Stimulated activated naive B cell treated with anti-CD40 and anti-IgM and Interleukin-4, amounts not matched to agents 10 μg/mL and 1 μg/mL and 100 μg/mL, for 72 hours (primary cell): ENCODE results near the gene SEC14L6.
A peak's percentile ranks its signal among the peaks of the same experiment; 100 is the strongest.
"Not testable (repeated sequence)": the region's sequence is repeated elsewhere in the genome, so short reads cannot be mapped to it uniquely, and the experiment has no call there.

Experiments used
- ATAC-seq, 2 donors: fragments of 150-1000 bp; cut with Tn5 transposase; replicated peaks; 2 replicates each; pipeline ENCODE4 v1.10.0; 2021; ENCODE audit warnings: moderate library complexity in 1 of 2
- DNase-seq: peaks from one replicate; pipeline ENCODE4 v3.0.0; 2021
- H3K27ac Mint-ChIP-seq: one replicate; pipeline ENCODE4 v1.8.0; 2022; ENCODE audit warnings: mild to moderate bottlenecking, mixed read lengths
- H3K27me3 Mint-ChIP-seq, 2 donors: one replicate each; pipeline ENCODE4 v1.8.0; 2022; ENCODE audit warnings: mixed read lengths in 2 of 2
- H3K36me3 Mint-ChIP-seq, 2 donors: one replicate each; pipeline ENCODE4 v1.8.0; 2022; ENCODE audit warnings: mixed read lengths in 2 of 2, mild to moderate bottlenecking in 1 of 2
- H3K4me1 Mint-ChIP-seq, 2 donors: one replicate each; pipeline ENCODE4 v1.8.0; 2022; ENCODE audit warnings: mixed read lengths in 2 of 2, mild to moderate bottlenecking in 1 of 2
- H3K4me3 Mint-ChIP-seq, 2 donors: one replicate each; pipeline ENCODE4 v1.8.0; 2022; ENCODE audit warnings: mild to moderate bottlenecking in 2 of 2, mixed read lengths in 2 of 2, moderate library complexity in 1 of 2
- H3K9me3 Mint-ChIP-seq, 2 donors: one replicate each; pipeline ENCODE4 v1.8.0; 2022; ENCODE audit warnings: mixed read lengths in 2 of 2, mild to moderate bottlenecking in 1 of 2

The SEC14L6 gene

GRCh38 chr22:30574095-30574981 lies 27.8 kb upstream of the SEC14L6 start, which contains the start of gene GAL3ST1:
GAL3ST1 (minus strand) TSS chr22:30574665; CDS start chr22:30557392, 17,273 bp downstream.
- ATAC-seq (peak in 1 of 2 donors; percentile 18), DNase-seq (no peak)
- Mint-ChIP-seq H3K27ac (no peak within 1 kb of the TSS), H3K27me3 (no peaks in the 10 kb centered on the region), H3K4me3 (no peak within 1 kb of the TSS), H3K9me3 (no peaks in the 10 kb centered on the region), H3K36me3 (peaks cover 32 to 43% of the 10 kb centered on the region in 2 donors), H3K4me1 (peaks cover 10 to 11% of the 10 kb centered on the region in 2 donors)

GRCh38 chr22:30573594-30574094 lies 27.1 kb upstream of the SEC14L6 start:
- Mint-ChIP-seq H3K4me3 (no peak overlapping the region), H3K27me3 (no peaks in the 10 kb centered on the region), H3K36me3 (peaks cover 26 to 36% of the 10 kb centered on the region in 2 donors), H3K9me3 (no peaks in the 10 kb centered on the region), H3K27ac (no peak overlapping the region), H3K4me1 (peaks cover 10 to 11% of the 10 kb centered on the region in 2 donors)
- DNase-seq: no peak
- no peak for ATAC-seq

GRCh38 chr22:30572840-30573593 lies 26.5 kb upstream of the SEC14L6 start:
- peaks cover 0 to 1% of the 10 kb centered on the region in 2 donors for H3K9me3 Mint-ChIP-seq
- no peak overlapping the region for H3K4me3 Mint-ChIP-seq
- peaks cover 25 to 32% of the 10 kb centered on the region in 2 donors for H3K36me3 Mint-ChIP-seq
- H3K4me1 Mint-ChIP-seq: peaks cover 10 to 11% of the 10 kb centered on the region in 2 donors
- no peak for ATAC-seq
- H3K27me3 Mint-ChIP-seq: no peaks in the 10 kb centered on the region
- no peak for DNase-seq
- H3K27ac Mint-ChIP-seq: peak overlapping the region; percentile 14

GRCh38 chr22:30572210-30572609 lies 25.7 kb upstream of the SEC14L6 start:
- peaks cover 18 to 24% of the 10 kb centered on the region in 2 donors for H3K36me3 Mint-ChIP-seq
- DNase-seq (no peak), ATAC-seq (no peak)
- H3K27me3 Mint-ChIP-seq: no peaks in the 10 kb centered on the region
- peaks cover 0 to 1% of the 10 kb centered on the region in 2 donors for H3K9me3 Mint-ChIP-seq
- no peak overlapping the region for H3K4me3 Mint-ChIP-seq
- H3K27ac Mint-ChIP-seq: no peak overlapping the region
- H3K4me1 Mint-ChIP-seq: peaks cover 10 to 11% of the 10 kb centered on the region in 2 donors

GRCh38 chr22:30569674-30570202 lies 23.2 kb upstream of the SEC14L6 start:
- Mint-ChIP-seq H3K27me3 (no peaks in the 10 kb centered on the region), H3K4me3 (no peak overlapping the region), H3K9me3 (peaks cover 0 to 1% of the 10 kb centered on the region in 2 donors), H3K36me3 (no peaks in the 10 kb centered on the region), H3K27ac (no peak overlapping the region), H3K4me1 (peaks cover 0 to 3% of the 10 kb centered on the region in 2 donors)
- ATAC-seq (no peak), DNase-seq (no peak)

- Mint-ChIP-seq H3K4me1 (peaks cover 0 to 3% of the 10 kb centered on the region in 2 donors), H3K27me3 (no peaks in the 10 kb centered on the region), H3K27ac (no peak overlapping the region), H3K9me3 (peaks cover 0 to 1% of the 10 kb centered on the region in 2 donors), H3K36me3 (no peaks in the 10 kb centered on the region), H3K4me3 (no peak overlapping the region)
- DNase-seq (no peak), ATAC-seq (no peak)
Measured at GRCh38 chr22:30568137-30568805, 21.7 kb upstream of the SEC14L6 start.

GRCh38 chr22:30567277-30567676 lies 20.7 kb upstream of the SEC14L6 start:
- H3K27me3 Mint-ChIP-seq, H3K27ac Mint-ChIP-seq, DNase-seq, H3K9me3 Mint-ChIP-seq, H3K4me1 Mint-ChIP-seq, H3K36me3 Mint-ChIP-seq, H3K4me3 Mint-ChIP-seq, ATAC-seq: not testable (repeated sequence)

GRCh38 chr22:30566125-30566524 lies 19.6 kb upstream of the SEC14L6 start:
- H3K9me3 Mint-ChIP-seq: peaks cover 0 to 1% of the 10 kb centered on the region in 2 donors
- no peak overlapping the region for H3K4me3 Mint-ChIP-seq
- H3K4me1 Mint-ChIP-seq: no peaks in the 10 kb centered on the region
- no peaks in the 10 kb centered on the region for H3K36me3 Mint-ChIP-seq
- DNase-seq (no peak), ATAC-seq (no peak)
- no peak overlapping the region for H3K27ac Mint-ChIP-seq
- H3K27me3 Mint-ChIP-seq: peaks cover 0 to 6% of the 10 kb centered on the region in 2 donors

GRCh38 chr22:30565341-30565740 lies 18.8 kb upstream of the SEC14L6 start:
- H3K4me1 Mint-ChIP-seq: no peaks in the 10 kb centered on the region
- no peak for ATAC-seq
- H3K36me3 Mint-ChIP-seq: no peaks in the 10 kb centered on the region
- H3K9me3 Mint-ChIP-seq: peaks cover 0 to 1% of the 10 kb centered on the region in 2 donors
- no peak overlapping the region for H3K27ac Mint-ChIP-seq
- H3K4me3 Mint-ChIP-seq: no peak overlapping the region
- H3K27me3 Mint-ChIP-seq: peaks cover 0 to 8% of the 10 kb centered on the region in 2 donors
- DNase-seq: no peak

- Mint-ChIP-seq H3K9me3 (peaks cover 0 to 1% of the 10 kb centered on the region in 2 donors), H3K27me3 (peaks cover 0 to 8% of the 10 kb centered on the region in 2 donors), H3K27ac (no peak overlapping the region), H3K36me3 (no peaks in the 10 kb centered on the region), H3K4me1 (no peaks in the 10 kb centered on the region), H3K4me3 (no peak overlapping the region)
- DNase-seq (no peak), ATAC-seq (no peak)
Measured at GRCh38 chr22:30564761-30565119, 18.2 kb upstream of the SEC14L6 start.

GRCh38 chr22:30564045-30564760 lies 17.7 kb upstream of the SEC14L6 start:
- DNase-seq: no peak
- Mint-ChIP-seq H3K27me3 (peaks cover 0 to 8% of the 10 kb centered on the region in 2 donors), H3K4me3 (no peak overlapping the region), H3K4me1 (no peaks in the 10 kb centered on the region), H3K9me3 (peaks cover 0 to 1% of the 10 kb centered on the region in 2 donors), H3K36me3 (no peaks in the 10 kb centered on the region), H3K27ac (no peak overlapping the region)
- ATAC-seq: no peak

- Mint-ChIP-seq H3K9me3 (no peaks in the 10 kb centered on the region), H3K27ac (no peak overlapping the region), H3K27me3 (peaks cover 0 to 8% of the 10 kb centered on the region in 2 donors), H3K4me3 (no peak overlapping the region), H3K4me1 (no peaks in the 10 kb centered on the region), H3K36me3 (no peaks in the 10 kb centered on the region)
- ATAC-seq (no peak), DNase-seq (no peak)
Measured at GRCh38 chr22:30562366-30562765, 15.8 kb upstream of the SEC14L6 start.

GRCh38 chr22:30561402-30562189 lies 15.1 kb upstream of the SEC14L6 start:
- H3K27ac Mint-ChIP-seq: peak overlapping the region; percentile 14
- H3K4me3 Mint-ChIP-seq: no peak overlapping the region
- no peak for ATAC-seq
- no peaks in the 10 kb centered on the region for H3K9me3 Mint-ChIP-seq
- DNase-seq: no peak
- H3K36me3 Mint-ChIP-seq: no peaks in the 10 kb centered on the region
- no peaks in the 10 kb centered on the region for H3K4me1 Mint-ChIP-seq
- H3K27me3 Mint-ChIP-seq: peaks cover 0 to 8% of the 10 kb centered on the region in 2 donors
